ENCODE data around the gene CHRNA4. TPM values are rescaled to one million over a fixed set of nuclear protein-coding genes. Genes with fewer than 3 reads are reported as not detected.

CHRNA4 gene
- total RNA-seq, 1 experiment from 2014 or later, result 0.11 TPM

- DNase-seq, result no peak
- H3K9me3 Mint-ChIP-seq (ENCODE audit: unreplicated experiment), result peaks cover 8% of the 10 kb centered on the region
- H3K36me3 ChIP-seq (ENCODE audit: control insufficient read depth, insufficient read depth, low read length), result no peaks in the 10 kb centered on the region
- peaks cover 15% of the 10 kb centered on the region for H3K9me3 ChIP-seq
- no TSS peak for BruUV-seq (replicated peaks)
- no peaks in the 10 kb centered on the region for H3K27me3 ChIP-seq (replicated peaks; ENCODE audit: control insufficient read depth, insufficient read depth, low read length)
- H3K4me3 ChIP-seq (ENCODE audit: low read depth, low read length), result no peak overlapping the region
- H3K4me1 Mint-ChIP-seq (ENCODE audit: low read depth, unreplicated experiment), result no peaks in the 10 kb centered on the region
- H3K4me3 Mint-ChIP-seq (ENCODE audit: unreplicated experiment), result no peak overlapping the region
- intact Hi-C loops (cut with micrococcal nuclease; ENCODE audit: unreplicated experiment), result no loop called here
- H3K36me3 Mint-ChIP-seq (ENCODE audit: insufficient read depth, unreplicated experiment), result no peaks in the 10 kb centered on the region
- peaks cover 11% of the 10 kb centered on the region for H3K27me3 Mint-ChIP-seq (ENCODE audit: insufficient read depth, unreplicated experiment)
- no peak overlapping the region for H3K27ac Mint-ChIP-seq (ENCODE audit: unreplicated experiment)
- peaks cover 4% of the 10 kb centered on the region; the same call in 1 of the 2 replicates for H3K4me1 ChIP-seq
- ChIA-PET CTCF (interaction anchor here (1.2 kb wide), 1 partner anchor 18 kb away, joined by 4 read pairs; no protein-coding TSS in a partner anchor), POLR2A (no interaction called here)
- no peak for TF ChIP-seq CTCF (IDR thresholded peaks at IDR 0.05; ENCODE audit: insufficient read depth in 1 of 2, low read depth in 1 of 2, low read length in 1 of 2, severe bottlenecking in 1 of 2, unreplicated experiment in 1 of 2)
These were observed 33.9 kb downstream of the CHRNA4 start for GRCh38 chr20:63327231-63327745.

GRCh38 chr20:63326314-63327230 is 34.6 kb downstream of the CHRNA4 start:
- no peaks in the 10 kb centered on the region for H3K36me3 ChIP-seq (ENCODE audit: control insufficient read depth, insufficient read depth, low read length)
- peaks cover 1% of the 10 kb centered on the region for H3K9me3 Mint-ChIP-seq (ENCODE audit: unreplicated experiment)
- no peaks in the 10 kb centered on the region for H3K36me3 Mint-ChIP-seq (ENCODE audit: insufficient read depth, unreplicated experiment)
- CTCF ChIA-PET, result interaction anchor here (1.2 kb wide), 1 partner anchor 17 kb away, joined by 4 read pairs; no protein-coding TSS in a partner anchor
- H3K4me1 ChIP-seq, result peaks cover 4% of the 10 kb centered on the region; the same call in 1 of the 2 replicates
- H3K4me3 Mint-ChIP-seq (ENCODE audit: unreplicated experiment), result no peak overlapping the region
- H3K4me3 ChIP-seq (ENCODE audit: low read depth, low read length), result no peak overlapping the region
- no peak for TF ChIP-seq CTCF (IDR thresholded peaks at IDR 0.05; ENCODE audit: insufficient read depth in 1 of 2, low read depth in 1 of 2, low read length in 1 of 2, severe bottlenecking in 1 of 2, unreplicated experiment in 1 of 2)
- H3K27ac Mint-ChIP-seq (ENCODE audit: unreplicated experiment), result no peak overlapping the region
- intact Hi-C loops (cut with micrococcal nuclease; ENCODE audit: unreplicated experiment), result no loop called here
- POLR2A ChIA-PET, result no interaction called here
- no TSS peak for BruUV-seq (replicated peaks)
- no peak for DNase-seq
- H3K9me3 ChIP-seq, result peaks cover 9% of the 10 kb centered on the region
- no peaks in the 10 kb centered on the region for H3K27me3 ChIP-seq (replicated peaks; ENCODE audit: control insufficient read depth, insufficient read depth, low read length)
- no peaks in the 10 kb centered on the region for H3K4me1 Mint-ChIP-seq (ENCODE audit: low read depth, unreplicated experiment)
- peaks cover 11% of the 10 kb centered on the region for H3K27me3 Mint-ChIP-seq (ENCODE audit: insufficient read depth, unreplicated experiment)

GRCh38 chr20:63325554-63326313 is 35.4 kb downstream of the CHRNA4 start:
- intact Hi-C loops (cut with micrococcal nuclease; ENCODE audit: unreplicated experiment), result no loop called here
- CTCF ChIA-PET, result interaction anchor here (0.6 kb wide), 2 partner anchors 11 to 16 kb away, joined by 5 to 7 read pairs; no protein-coding TSS in a partner anchor
- Mint-ChIP-seq H3K27me3 (ENCODE audit: insufficient read depth, unreplicated experiment) (peaks cover 11% of the 10 kb centered on the region), H3K9me3 (ENCODE audit: unreplicated experiment) (no peaks in the 10 kb centered on the region), H3K4me3 (ENCODE audit: unreplicated experiment) (no peak overlapping the region), H3K27ac (ENCODE audit: unreplicated experiment) (no peak overlapping the region), H3K4me1 (ENCODE audit: low read depth, unreplicated experiment) (no peaks in the 10 kb centered on the region), H3K36me3 (ENCODE audit: insufficient read depth, unreplicated experiment) (no peaks in the 10 kb centered on the region)
- no peak overlapping the region for H3K4me3 ChIP-seq (ENCODE audit: low read depth, low read length)
- H3K36me3 ChIP-seq (ENCODE audit: control insufficient read depth, insufficient read depth, low read length), result no peaks in the 10 kb centered on the region
- BruUV-seq (replicated peaks), result no TSS peak
- peaks cover 2% of the 10 kb centered on the region; the same call in 1 of the 2 replicates for H3K4me1 ChIP-seq
- no peaks in the 10 kb centered on the region for H3K27me3 ChIP-seq (replicated peaks; ENCODE audit: control insufficient read depth, insufficient read depth, low read length)
- POLR2A ChIA-PET, result no interaction called here
- peak in 1 of 2 experiments; percentile 45 for DNase-seq
- peaks cover 7% of the 10 kb centered on the region for H3K9me3 ChIP-seq
- TF ChIP-seq CTCF (IDR thresholded peaks at IDR 0.05; ENCODE audit: insufficient read depth in 1 of 2, low read depth in 1 of 2, low read length in 1 of 2, severe bottlenecking in 1 of 2, unreplicated experiment in 1 of 2), result no peak
